Nephron (organoid): ENCODE data around the gene MAPK8.
A peak's percentile ranks its signal among the peaks of the same experiment; 100 is the strongest.

Experiments
- H3K27ac Mint-ChIP-seq, 3 experiments: 2 replicates each; pipeline ENCODE4 v1.8.0; 2020; ENCODE audit warnings: mixed read lengths in 3 of 3, mild to moderate bottlenecking in 2 of 3, moderate library complexity in 1 of 3
- H3K27me3 Mint-ChIP-seq: 2 replicates; pipeline ENCODE4 v1.8.0; 2021; ENCODE audit warnings: low read depth, mild to moderate bottlenecking, moderate library complexity, mixed read lengths
- H3K36me3 Mint-ChIP-seq: 2 replicates; pipeline ENCODE4 v1.8.0; 2020; ENCODE audit warnings: low read depth, mixed read lengths
- H3K4me1 Mint-ChIP-seq: 2 replicates; pipeline ENCODE4 v1.8.0; 2020; ENCODE audit warnings: mixed read lengths
- H3K4me3 Mint-ChIP-seq, 3 experiments: 2 replicates each; pipeline ENCODE4 v1.8.0; 2020; ENCODE audit warnings: mild to moderate bottlenecking in 3 of 3, mixed read lengths in 3 of 3, moderate library complexity in 2 of 3
- H3K9me3 Mint-ChIP-seq: 2 replicates; pipeline ENCODE4 v1.8.0; 2020; ENCODE audit warnings: mixed read lengths
- TF ChIP-seq, protein P1 (sequence below), 3 experiments: fragments of 200-600 bp; sonication (generic); IDR thresholded peaks; one replicate each; pipeline ENCODE4 v1.5.0; 2021; ENCODE audit warnings: antibody characterized with exemption in 3 of 3; ENCODE audit not compliant: unreplicated experiment in 3 of 3

MAPK8 gene

DNA sequence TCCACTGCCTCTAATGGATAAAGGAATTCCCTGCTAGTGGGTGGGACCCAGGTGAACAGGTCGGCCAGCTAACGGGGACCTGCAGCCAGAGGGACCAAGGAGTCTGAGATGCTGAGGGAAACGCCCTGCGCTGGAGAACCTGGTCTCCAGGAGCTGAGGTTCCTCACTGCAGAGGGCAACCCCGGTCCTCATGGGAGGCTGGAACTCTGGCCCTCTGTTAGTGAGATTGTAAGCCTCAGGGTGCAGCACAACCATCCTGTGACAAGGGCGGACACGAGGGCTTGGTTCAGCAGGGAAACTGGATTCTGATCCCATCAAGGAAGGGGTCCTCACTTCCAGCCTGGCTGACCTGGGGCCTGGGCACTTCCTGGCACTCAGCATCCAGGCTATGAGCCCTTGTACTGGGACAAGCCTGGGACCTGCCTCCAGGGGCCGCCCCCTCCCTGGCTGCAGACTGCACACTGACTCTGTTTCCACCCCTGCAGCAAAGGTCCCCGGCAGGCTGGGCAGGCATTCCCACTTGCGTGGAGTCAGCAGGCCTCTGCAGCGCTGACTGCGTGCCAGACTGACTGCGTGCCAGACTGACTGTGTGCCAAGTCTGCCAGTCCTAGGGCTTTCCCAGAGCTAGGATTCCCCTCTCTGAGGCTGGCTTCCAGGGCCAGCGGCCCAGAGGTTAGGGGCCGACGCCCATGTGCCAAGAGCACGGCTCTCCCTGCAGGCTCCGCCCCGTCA is 143.2 kb downstream of the MAPK8 start:
- no peaks in the 10 kb centered on the region for H3K36me3 Mint-ChIP-seq

DNA sequence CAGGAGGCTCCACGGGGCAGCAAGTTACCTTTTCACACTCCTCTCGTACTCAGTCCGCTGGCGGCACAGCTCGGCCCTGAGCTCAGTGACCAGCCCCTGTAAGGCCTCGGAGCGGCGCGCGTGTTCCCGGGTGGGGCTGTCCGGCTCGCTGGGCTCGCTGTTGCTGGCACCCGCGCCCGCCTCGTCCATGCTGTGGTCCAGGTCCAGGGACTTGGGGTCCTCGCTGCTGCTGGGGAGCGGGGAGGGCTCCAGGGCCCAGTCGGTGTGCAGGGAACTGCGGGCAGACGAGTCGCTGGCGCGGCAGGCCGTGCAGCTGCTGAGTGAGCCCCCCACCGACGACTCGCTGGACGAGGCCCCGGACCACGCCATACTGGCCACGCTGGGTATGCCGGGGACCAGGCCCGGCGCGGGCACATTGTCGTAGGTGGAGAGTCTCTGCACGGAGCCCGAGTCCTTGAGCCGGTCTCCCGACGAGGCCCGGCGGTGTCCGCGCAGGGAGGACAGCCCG is 143.8 kb downstream of the MAPK8 start:
- Mint-ChIP-seq H3K27ac (no peak overlapping the region), H3K27me3 (peaks cover 15% of the 10 kb centered on the region), H3K4me3 (no peak overlapping the region), H3K4me1 (peaks cover 7% of the 10 kb centered on the region), H3K9me3 (no peaks in the 10 kb centered on the region), H3K36me3 (no peaks in the 10 kb centered on the region)
- TF ChIP-seq, protein P1, sequence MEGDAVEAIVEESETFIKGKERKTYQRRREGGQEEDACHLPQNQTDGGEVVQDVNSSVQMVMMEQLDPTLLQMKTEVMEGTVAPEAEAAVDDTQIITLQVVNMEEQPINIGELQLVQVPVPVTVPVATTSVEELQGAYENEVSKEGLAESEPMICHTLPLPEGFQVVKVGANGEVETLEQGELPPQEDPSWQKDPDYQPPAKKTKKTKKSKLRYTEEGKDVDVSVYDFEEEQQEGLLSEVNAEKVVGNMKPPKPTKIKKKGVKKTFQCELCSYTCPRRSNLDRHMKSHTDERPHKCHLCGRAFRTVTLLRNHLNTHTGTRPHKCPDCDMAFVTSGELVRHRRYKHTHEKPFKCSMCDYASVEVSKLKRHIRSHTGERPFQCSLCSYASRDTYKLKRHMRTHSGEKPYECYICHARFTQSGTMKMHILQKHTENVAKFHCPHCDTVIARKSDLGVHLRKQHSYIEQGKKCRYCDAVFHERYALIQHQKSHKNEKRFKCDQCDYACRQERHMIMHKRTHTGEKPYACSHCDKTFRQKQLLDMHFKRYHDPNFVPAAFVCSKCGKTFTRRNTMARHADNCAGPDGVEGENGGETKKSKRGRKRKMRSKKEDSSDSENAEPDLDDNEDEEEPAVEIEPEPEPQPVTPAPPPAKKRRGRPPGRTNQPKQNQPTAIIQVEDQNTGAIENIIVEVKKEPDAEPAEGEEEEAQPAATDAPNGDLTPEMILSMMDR (IDR thresholded peaks at IDR 0.05; ENCODE audit: unreplicated experiment in 3 of 3) = no peak

More for the DNA sequence above, 143.2 kb downstream of the MAPK8 start:
- no peak overlapping the region for H3K4me3 Mint-ChIP-seq
- H3K27ac Mint-ChIP-seq = no peak overlapping the region
- H3K4me1 Mint-ChIP-seq = peaks cover 9% of the 10 kb centered on the region
- no peaks in the 10 kb centered on the region for H3K9me3 Mint-ChIP-seq
- peaks cover 15% of the 10 kb centered on the region for H3K27me3 Mint-ChIP-seq
- TF ChIP-seq, protein P1 (IDR thresholded peaks at IDR 0.05; ENCODE audit: unreplicated experiment in 3 of 3) = no peak

DNA sequence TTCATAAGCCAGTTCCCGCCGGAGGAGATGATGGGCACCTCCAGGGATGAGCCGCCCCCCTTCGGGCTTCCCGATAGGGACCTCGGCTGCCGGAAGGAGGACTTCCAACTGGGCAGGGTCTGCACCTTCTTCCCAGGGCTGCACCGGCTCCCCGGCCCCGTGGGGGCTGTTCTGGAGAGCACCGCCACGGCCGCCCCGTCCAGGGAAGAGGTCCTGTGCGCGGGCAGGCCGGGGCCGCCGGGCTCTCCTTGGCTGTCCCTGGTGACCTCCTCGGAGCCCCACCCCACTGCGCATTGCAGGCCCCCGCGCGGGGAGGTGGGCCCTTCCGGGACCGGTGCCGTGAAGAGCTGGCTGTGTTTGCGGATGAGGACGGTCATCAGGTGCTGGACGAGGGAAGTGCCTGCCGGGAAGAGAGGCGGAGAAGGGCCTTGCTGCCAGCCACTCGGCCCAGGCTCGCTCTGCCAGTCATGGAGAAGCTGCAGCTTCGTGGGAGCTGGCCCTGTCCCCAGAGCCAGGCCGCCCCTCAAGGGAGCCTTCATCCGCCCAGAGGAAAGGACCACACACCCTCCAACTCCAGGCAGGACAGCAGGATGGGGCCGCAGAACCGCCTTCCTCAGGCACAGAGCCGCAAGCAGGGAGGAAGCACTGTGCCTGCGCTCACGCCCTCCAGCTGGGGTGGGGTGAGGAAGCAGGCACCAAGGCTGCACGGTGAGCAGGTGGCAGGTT is 144.4 kb downstream of the MAPK8 start:
- TF ChIP-seq, protein P1 (IDR thresholded peaks at IDR 0.05; ENCODE audit: unreplicated experiment in 3 of 3) = no peak
- no peak overlapping the region for H3K4me3 Mint-ChIP-seq
- H3K9me3 Mint-ChIP-seq = no peaks in the 10 kb centered on the region
- H3K36me3 Mint-ChIP-seq = no peaks in the 10 kb centered on the region
- no peak overlapping the region for H3K27ac Mint-ChIP-seq
- peaks cover 7% of the 10 kb centered on the region for H3K4me1 Mint-ChIP-seq
- peaks cover 15% of the 10 kb centered on the region for H3K27me3 Mint-ChIP-seq

DNA sequence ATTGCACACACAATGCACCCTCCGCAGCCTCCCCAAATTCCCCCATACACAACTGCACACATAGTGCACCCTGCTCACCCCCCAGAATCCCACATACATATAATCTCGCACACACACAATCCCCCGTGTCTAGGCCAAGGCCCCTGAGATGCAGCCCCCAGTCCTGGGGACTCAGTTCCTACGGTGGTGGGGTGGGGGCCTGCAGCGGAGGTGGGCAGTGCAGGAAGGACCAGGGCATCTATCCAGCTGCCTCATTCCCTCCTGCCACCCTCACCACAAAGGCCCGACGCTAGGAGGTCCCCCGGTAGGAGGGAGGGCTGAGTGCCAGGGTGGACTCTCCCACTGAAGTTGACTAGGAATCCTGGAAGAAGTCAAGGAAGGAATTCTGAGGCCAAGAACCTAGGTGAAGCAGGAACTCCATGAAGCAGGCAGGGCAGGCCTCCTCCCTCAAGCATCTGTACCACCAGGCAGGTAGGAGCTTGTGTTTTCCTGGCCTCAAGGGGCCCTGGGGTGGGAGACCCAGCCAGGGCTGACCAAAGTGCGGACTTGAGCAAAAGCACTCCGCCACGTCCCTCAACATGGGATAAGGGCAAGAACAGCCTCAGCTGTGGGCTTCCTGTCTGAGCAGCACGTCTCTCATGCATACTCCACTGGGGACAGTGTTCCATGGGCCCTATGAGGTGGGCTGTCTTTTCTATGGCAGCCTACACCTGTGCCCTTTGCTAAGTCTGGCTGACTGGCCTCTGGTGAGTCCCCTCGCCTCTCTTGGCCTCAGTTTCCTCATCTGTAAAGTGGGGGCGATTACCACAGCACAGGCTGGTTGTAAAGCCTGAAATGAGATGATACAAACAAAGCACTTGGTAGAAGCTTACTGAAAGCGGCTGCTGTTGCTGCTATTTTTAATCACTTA is 145.7 kb downstream of the MAPK8 start:
- Mint-ChIP-seq H3K27me3 (peaks cover 8% of the 10 kb centered on the region), H3K4me3 (no peak overlapping the region), H3K27ac (peak overlapping the region in 1 of 3 experiments; percentile 62), H3K36me3 (no peaks in the 10 kb centered on the region), H3K9me3 (no peaks in the 10 kb centered on the region), H3K4me1 (peaks cover 12% of the 10 kb centered on the region)
- TF ChIP-seq, protein P1 (IDR thresholded peaks at IDR 0.05; ENCODE audit: unreplicated experiment in 3 of 3) = no peak

DNA sequence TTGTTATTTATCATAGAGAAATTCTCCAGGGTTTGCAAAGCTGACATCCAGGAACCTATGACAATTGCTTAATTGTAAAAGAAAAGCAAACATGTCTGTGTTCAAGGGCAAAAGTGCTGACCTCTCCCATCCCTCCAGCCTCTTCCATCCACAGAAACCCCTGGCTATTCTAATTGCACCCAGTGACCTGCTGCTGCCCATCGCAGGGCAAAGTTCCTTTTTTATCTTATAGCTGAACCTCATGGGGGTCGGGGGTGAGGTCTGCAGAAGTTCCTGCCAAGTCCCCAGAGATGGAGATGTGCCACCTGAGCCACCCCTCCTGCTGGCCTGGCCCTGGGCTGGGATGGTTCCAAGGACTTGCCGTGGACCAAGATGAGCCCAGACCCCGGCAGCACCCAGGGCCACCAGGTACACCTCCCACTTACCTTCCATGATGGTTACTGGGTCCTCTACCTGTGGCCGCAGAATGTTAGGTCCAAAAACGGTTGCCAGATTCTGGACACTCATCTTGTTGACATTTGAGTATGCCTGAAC is 146.5 kb downstream of the MAPK8 start:
- Mint-ChIP-seq H3K9me3 (no peaks in the 10 kb centered on the region), H3K4me3 (no peak overlapping the region), H3K27ac (no peak overlapping the region), H3K4me1 (peaks cover 12% of the 10 kb centered on the region), H3K27me3 (peaks cover 4% of the 10 kb centered on the region), H3K36me3 (no peaks in the 10 kb centered on the region)
- TF ChIP-seq, protein P1 (IDR thresholded peaks at IDR 0.05; ENCODE audit: unreplicated experiment in 3 of 3) = no peak
